Psoas muscle (tissue), 8 donors: Measurements from ENCODE around the gene NT5C1A. TPM values are rescaled to one million over a fixed set of nuclear protein-coding genes. Genes with fewer than 3 reads are reported as not detected.

Source experiments
- ATAC-seq, 4 donors: fragments of 200-7000 bp; cut with Tn5 transposase; one replicate each; pipeline ENCODE4 v1.9.1; 2020; ENCODE audit warnings: moderate library complexity in 3 of 4, mild to moderate bottlenecking in 2 of 4
- DNase-seq, 2 donors: peaks; one replicate each; pipeline ENCODE4 v3.0.0-alpha.2; 2020
- H3K27ac ChIP-seq: fragments of 200-600 bp; one replicate; pipeline ENCODE4 v1.8.0; 2022
- H3K27me3 ChIP-seq, 3 donors: fragments of 200-600 bp in 1 of 3; one replicate each; pipeline versions ENCODE4 v1.6.1 to v1.8.0; 2013 to 2022; ENCODE audit warnings: low read length in 2 of 3, mild to moderate bottlenecking in 2 of 3, moderate library complexity in 1 of 3; ENCODE audit not compliant: insufficient read depth in 3 of 3
- H3K36me3 ChIP-seq, 2 donors: fragments of 200-600 bp in 1 of 2; one replicate each; pipeline versions ENCODE4 v1.6.1 to v1.8.0; 2013 to 2022; ENCODE audit warnings: low read depth in 1 of 2, mild to moderate bottlenecking in 1 of 2, moderate library complexity in 1 of 2; ENCODE audit not compliant: insufficient read depth in 1 of 2
- H3K4me1 ChIP-seq: fragments of 200-600 bp; one replicate; pipeline ENCODE4 v1.8.0; 2022
- H3K4me3 ChIP-seq: fragments of 200-600 bp; one replicate; pipeline ENCODE4 v1.8.0; 2022; ENCODE audit warnings: mild to moderate bottlenecking
- H3K9me3 ChIP-seq: fragments of 200-600 bp; one replicate; pipeline ENCODE4 v1.8.0; 2022
- WGBS, 3 donors: extraction: QIAGEN DNeasy Blood & Tissue Kit; methylation state at CpG; one replicate each; pipeline versions ENCODE4 v1.1.6 to v1.1.7; 2013; 5-methylcytosine and 5-hydroxymethylcytosine counted together
- intact Hi-C, 2 donors: fragments of 100-400 bp; cut with DNase I; formaldehyde crosslinking; loops; one replicate each; pipeline versions ENCODE4 v1.11.0 to v1.14.2; 2022
- polyA plus RNA-seq, 3 donors: library from polyadenylated mRNA; stranded (reverse); fragments of 200-250 nt; gene quantifications; one replicate each; pipeline ENCODE4 v1.2.3, GENCODE V29; 2013
- total RNA-seq, 4 donors: library from RNA; stranded (reverse); fragmentation: NEBNext Ultra II Directional in 2 of 4; extraction: Animal tissue kit (Norgen Biotek cat#: 25700) in 2 of 4; gene quantifications; one replicate each; pipeline versions ENCODE4 v1.2.1 to v1.2.4, GENCODE V29; 2021 to 2023
- TF ChIP-seq, protein P1 (sequence below): fragments of 200-600 bp; IDR thresholded peaks from one replicate; pipeline ENCODE4 v1.8.0; 2022; ENCODE audit warnings: antibody characterized with exemption
- donor health status: healthy with polysubstance abuse.
- donor health status: DM: no; HTN: no; CAD: no; lungs with moderate emphysema.
- donor health status: Bipolar disorder and iron deficiency.
- donor health status: healthy.
- donor health status: DM: yes; HTN: yes; CAD: no.
- donor health status: DM: no; HTN: no; CAD: no.
- donor health status: DM: no; HTN: no; CAD: no.
- donor health status: DM: yes; HTN: yes; CAD: no.

NT5C1A gene
- total and polyA plus RNA-seq, 7 donors = 1.2 to 112 (median 35.0) TPM

DNA sequence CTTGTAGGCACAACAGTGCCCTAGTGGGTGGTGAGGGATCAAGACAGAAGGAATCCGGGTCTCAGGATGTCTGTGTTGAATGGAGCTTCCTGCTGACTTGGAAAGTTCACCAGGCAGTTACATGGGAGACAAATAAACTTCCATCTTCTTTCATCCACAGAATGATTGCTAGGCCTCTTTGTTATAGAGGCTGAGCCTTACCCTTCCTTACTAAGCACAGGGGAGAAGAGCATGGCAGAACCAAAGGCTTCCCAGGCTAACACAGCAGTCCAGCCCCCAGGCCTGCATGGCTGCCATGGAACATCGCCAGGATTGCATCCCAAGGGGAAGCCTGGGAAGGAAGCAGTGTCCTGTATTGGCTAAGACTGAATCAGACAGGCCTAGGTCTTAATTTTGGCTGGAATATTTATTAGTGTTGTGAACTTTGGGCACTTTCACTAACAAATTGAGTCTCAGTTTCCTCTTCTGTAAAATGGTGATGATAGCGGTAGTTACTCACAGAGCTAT lies 51.2 kb downstream of the NT5C1A start:
- TF ChIP-seq, protein P1, sequence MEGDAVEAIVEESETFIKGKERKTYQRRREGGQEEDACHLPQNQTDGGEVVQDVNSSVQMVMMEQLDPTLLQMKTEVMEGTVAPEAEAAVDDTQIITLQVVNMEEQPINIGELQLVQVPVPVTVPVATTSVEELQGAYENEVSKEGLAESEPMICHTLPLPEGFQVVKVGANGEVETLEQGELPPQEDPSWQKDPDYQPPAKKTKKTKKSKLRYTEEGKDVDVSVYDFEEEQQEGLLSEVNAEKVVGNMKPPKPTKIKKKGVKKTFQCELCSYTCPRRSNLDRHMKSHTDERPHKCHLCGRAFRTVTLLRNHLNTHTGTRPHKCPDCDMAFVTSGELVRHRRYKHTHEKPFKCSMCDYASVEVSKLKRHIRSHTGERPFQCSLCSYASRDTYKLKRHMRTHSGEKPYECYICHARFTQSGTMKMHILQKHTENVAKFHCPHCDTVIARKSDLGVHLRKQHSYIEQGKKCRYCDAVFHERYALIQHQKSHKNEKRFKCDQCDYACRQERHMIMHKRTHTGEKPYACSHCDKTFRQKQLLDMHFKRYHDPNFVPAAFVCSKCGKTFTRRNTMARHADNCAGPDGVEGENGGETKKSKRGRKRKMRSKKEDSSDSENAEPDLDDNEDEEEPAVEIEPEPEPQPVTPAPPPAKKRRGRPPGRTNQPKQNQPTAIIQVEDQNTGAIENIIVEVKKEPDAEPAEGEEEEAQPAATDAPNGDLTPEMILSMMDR = no peak
- Histone ChIP-seq H3K36me3 (no peaks in the 10 kb centered on the region), H3K27me3 (no peaks in the 10 kb centered on the region), H3K4me1 (peaks cover 7% of the 10 kb centered on the region), H3K27ac (no peak overlapping the region), H3K9me3 (no peaks in the 10 kb centered on the region), H3K4me3 (no peak overlapping the region)
- ATAC-seq = no peak
- peak in 1 of 2 donors; percentile 26 for DNase-seq
- 80 to 86% (median 85%) methylated on average over 3 of the region's 3 CpGs for WGBS, 3 donors
- intact Hi-C loops = no loop called here

DNA sequence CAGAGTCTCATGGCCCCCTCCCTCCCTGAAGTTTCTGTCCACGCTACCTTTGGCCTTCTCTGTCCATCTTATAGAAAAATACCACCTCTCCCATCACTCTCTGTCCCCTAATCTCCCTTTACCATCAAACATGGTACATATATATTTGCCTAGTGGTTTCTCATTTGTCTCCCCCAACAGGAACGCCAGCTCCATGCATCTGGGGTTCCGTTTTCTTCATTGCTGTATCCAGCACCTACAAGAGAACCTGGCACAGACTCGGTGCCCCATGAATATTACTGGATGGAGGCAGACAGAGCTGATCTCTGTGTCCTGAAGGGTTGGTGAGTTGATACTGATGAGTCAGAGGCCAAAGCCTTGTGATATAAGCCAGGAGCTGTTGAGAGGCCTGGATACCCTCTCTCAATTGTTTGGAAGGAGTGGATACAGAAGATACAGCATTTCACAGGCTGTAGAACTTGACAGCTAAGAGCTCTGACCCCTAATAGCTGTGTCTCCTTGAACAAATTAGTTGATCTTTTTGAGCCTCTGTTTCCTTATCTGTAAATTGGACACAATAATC lies 54.3 kb downstream of the NT5C1A start:
- 82 to 92% (median 84%) methylated on average over 4 of the region's 4 CpGs for WGBS, 3 donors
- intact Hi-C loops = no loop called here

DNA sequence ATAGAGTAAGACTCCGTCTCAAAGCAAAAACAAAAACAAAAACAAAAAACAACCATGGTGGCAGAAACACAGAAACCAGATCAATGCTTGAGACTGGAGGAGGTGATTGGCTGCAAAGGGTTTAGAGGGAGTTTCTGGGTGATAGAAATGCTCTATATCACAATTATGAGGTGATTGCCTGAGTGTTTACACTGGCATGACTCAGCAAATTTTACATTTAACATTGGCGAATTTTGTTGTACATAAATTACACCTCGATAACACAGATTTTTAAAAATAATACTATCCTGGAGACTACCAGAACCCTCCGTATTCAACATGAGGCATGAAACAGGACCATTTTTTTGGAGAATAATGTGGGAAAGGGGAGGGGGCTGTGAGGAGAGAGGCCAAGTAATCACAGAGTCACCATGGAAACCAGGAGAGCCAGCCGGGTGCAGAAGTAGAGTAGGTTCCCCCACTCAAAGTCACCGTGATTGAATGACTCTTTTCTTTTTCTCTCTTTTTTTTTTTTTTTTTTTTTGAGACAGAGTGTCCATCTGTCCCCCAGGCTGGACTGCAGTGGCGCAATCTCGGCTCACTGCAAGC lies 56.7 kb downstream of the NT5C1A start:
- H3K27ac ChIP-seq = no peak overlapping the region
- TF ChIP-seq, protein P1 = no peak
- DNase-seq (no peak), ATAC-seq (no peak)
- 77 to 78% (median 77%) methylated on average over 8 of the region's 8 CpGs for WGBS, 3 donors
- H3K4me1 ChIP-seq = no peaks in the 10 kb centered on the region
- no peak overlapping the region for H3K4me3 ChIP-seq
- no peaks in the 10 kb centered on the region for H3K36me3 ChIP-seq
- H3K9me3 ChIP-seq = no peaks in the 10 kb centered on the region
- no peaks in the 10 kb centered on the region for H3K27me3 ChIP-seq
- intact Hi-C loops = no loop called here

More for the DNA sequence above, 54.3 kb downstream of the NT5C1A start:
- no peak overlapping the region for H3K4me3 ChIP-seq
- H3K27me3 ChIP-seq = no peaks in the 10 kb centered on the region
- no peak overlapping the region for H3K27ac ChIP-seq
- no peaks in the 10 kb centered on the region for H3K36me3 ChIP-seq
- DNase-seq = no peak
- H3K9me3 ChIP-seq = no peaks in the 10 kb centered on the region
- TF ChIP-seq, protein P1 = no peak
- no peaks in the 10 kb centered on the region for H3K4me1 ChIP-seq
- ATAC-seq = no peak

DNA sequence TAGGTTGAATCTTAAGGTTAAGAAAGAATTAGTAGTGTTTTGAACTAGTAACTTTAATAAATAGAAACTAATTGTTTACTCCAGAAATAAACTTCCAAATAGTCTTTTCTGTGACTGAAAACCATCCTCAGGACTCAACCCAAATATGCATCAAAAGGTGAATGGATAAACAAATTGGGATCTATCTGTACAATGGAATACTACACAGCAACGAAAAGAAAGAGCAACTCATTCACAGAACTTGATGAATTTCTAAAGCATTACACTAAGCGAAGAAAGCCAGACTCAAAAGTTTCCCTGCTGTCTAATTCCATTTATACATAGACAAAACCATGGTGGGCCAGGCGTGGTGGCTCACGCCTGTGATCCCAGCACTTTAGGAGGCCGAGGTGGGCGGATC lies 57.4 kb downstream of the NT5C1A start:
- Histone ChIP-seq H3K36me3 (no peaks in the 10 kb centered on the region), H3K4me1 (no peaks in the 10 kb centered on the region), H3K27ac (no peak overlapping the region), H3K27me3 (no peaks in the 10 kb centered on the region), H3K4me3 (no peak overlapping the region), H3K9me3 (no peaks in the 10 kb centered on the region)
- no peak for ATAC-seq
- 92 to 96% (median 96%) methylated on average over 6 of the region's 6 CpGs for WGBS, 3 donors
- no peak for DNase-seq
- intact Hi-C loops = no loop called here
- TF ChIP-seq, protein P1 = no peak
